ENCODE results near the gene THAP9. TPM values are rescaled to one million over a fixed set of nuclear protein-coding genes. Genes with fewer than 3 reads are reported as not detected.

The THAP9 gene
- total and polyA plus RNA-seq, 4 donors: 2.0 to 13.6 (median 3.1) TPM

- peak; percentile 0 for ATAC-seq (ENCODE audit: insufficient read depth, low FRiP score)
- 0 to 1% methylated on average over 14 of the region's 14 CpGs for WGBS, 2 donors
- peak overlapping the region; percentile 88 to 94 for H3K27ac ChIP-seq (ENCODE audit: low read depth in 1 of 2, low read length in 1 of 2)
- H3K9ac ChIP-seq (ENCODE audit: insufficient read depth in 1 of 2, low read length in 2 of 2): peak overlapping the region; percentile 89 to 93
- TF ChIP-seq CTCF (IDR thresholded peaks at IDR 0.05; ENCODE audit: control extremely low read depth, extremely low read depth): no peak
- H3K4me1 ChIP-seq (ENCODE audit: control insufficient read depth in 5 of 5, insufficient read depth in 5 of 5, low read length in 5 of 5): peaks cover 0 to 32% (median 3%) of the 10 kb centered on the region in 5 donors
- no peaks in the 10 kb centered on the region for H3K9me3 ChIP-seq (ENCODE audit: control insufficient read depth in 4 of 4, insufficient read depth in 3 of 4, low read length in 3 of 4)
- peaks cover 0 to 6% (median 1%) of the 10 kb centered on the region in 4 donors for H3K36me3 ChIP-seq (ENCODE audit: control insufficient read depth in 4 of 4, insufficient read depth in 4 of 4, low read length in 4 of 4)
- peak overlapping the region; percentile 79 for H3K4me3 ChIP-seq
- DNase-seq: no peak
- no peaks in the 10 kb centered on the region for H3K27me3 ChIP-seq (ENCODE audit: control insufficient read depth in 3 of 3, insufficient read depth in 3 of 3, low read length in 2 of 3)
These were observed 497 bp upstream of the THAP9 start for GRCh38 chr4:82900066-82900410.

GRCh38 chr4:82901183-82901718 lies 716 bp downstream of the THAP9 start:
- TF ChIP-seq CTCF (IDR thresholded peaks at IDR 0.05; ENCODE audit: control extremely low read depth, extremely low read depth): no peak
- peak overlapping the region; percentile 41 for H3K4me3 ChIP-seq

GRCh38 chr4:82903737-82904136 lies 3.2 kb downstream of the THAP9 start:
- Histone ChIP-seq H3K36me3 (ENCODE audit: control insufficient read depth in 4 of 4, insufficient read depth in 4 of 4, low read length in 4 of 4) (peaks cover 0 to 3% (median 2%) of the 10 kb centered on the region in 4 donors), H3K27ac (ENCODE audit: low read depth in 1 of 2, low read length in 1 of 2) (no peak overlapping the region), H3K4me3 (no peak overlapping the region), H3K27me3 (ENCODE audit: control insufficient read depth in 3 of 3, insufficient read depth in 3 of 3, low read length in 2 of 3) (no peaks in the 10 kb centered on the region), H3K9ac (ENCODE audit: insufficient read depth in 1 of 2, low read length in 2 of 2) (no peak overlapping the region), H3K9me3 (ENCODE audit: control insufficient read depth in 4 of 4, insufficient read depth in 3 of 4, low read length in 3 of 4) (no peaks in the 10 kb centered on the region), H3K4me1 (ENCODE audit: control insufficient read depth in 5 of 5, insufficient read depth in 5 of 5, low read length in 5 of 5) (peaks cover 0 to 19% (median 3%) of the 10 kb centered on the region in 5 donors)
- no peak for DNase-seq
- no peak for ATAC-seq (ENCODE audit: insufficient read depth, low FRiP score)
- TF ChIP-seq CTCF (IDR thresholded peaks at IDR 0.05; ENCODE audit: control extremely low read depth, extremely low read depth): no peak
- WGBS, 2 donors: 86 to 90% methylated on average over 5 of the region's 5 CpGs

More at GRCh38 chr4:82901183-82901718, 716 bp downstream of the THAP9 start:
- peak overlapping the region; percentile 94 to 97 for H3K27ac ChIP-seq (ENCODE audit: low read depth in 1 of 2, low read length in 1 of 2)
- H3K36me3 ChIP-seq (ENCODE audit: control insufficient read depth in 4 of 4, insufficient read depth in 4 of 4, low read length in 4 of 4): peaks cover 0 to 8% (median under 1%) of the 10 kb centered on the region in 4 donors
- peak overlapping the region; percentile 99 to 100 for H3K9ac ChIP-seq (ENCODE audit: insufficient read depth in 1 of 2, low read length in 2 of 2)
- DNase-seq: no peak
- 0% methylated on average over 8 of the region's 8 CpGs for WGBS, 2 donors
- peaks cover 0 to 32% (median 3%) of the 10 kb centered on the region in 5 donors for H3K4me1 ChIP-seq (ENCODE audit: control insufficient read depth in 5 of 5, insufficient read depth in 5 of 5, low read length in 5 of 5)
- ATAC-seq (ENCODE audit: insufficient read depth, low FRiP score): no peak
- no peaks in the 10 kb centered on the region for H3K27me3 ChIP-seq (ENCODE audit: control insufficient read depth in 3 of 3, insufficient read depth in 3 of 3, low read length in 2 of 3)
- no peaks in the 10 kb centered on the region for H3K9me3 ChIP-seq (ENCODE audit: control insufficient read depth in 4 of 4, insufficient read depth in 3 of 4, low read length in 3 of 4)

GRCh38 chr4:82905205-82905604 lies 4.7 kb downstream of the THAP9 start:
- H3K4me1 ChIP-seq (ENCODE audit: control insufficient read depth in 5 of 5, insufficient read depth in 5 of 5, low read length in 5 of 5): peaks cover 0 to 9% (median 0%) of the 10 kb centered on the region in 5 donors
- H3K4me3 ChIP-seq: no peak overlapping the region
- no peaks in the 10 kb centered on the region for H3K27me3 ChIP-seq (ENCODE audit: control insufficient read depth in 3 of 3, insufficient read depth in 3 of 3, low read length in 2 of 3)
- no peak overlapping the region for H3K9ac ChIP-seq (ENCODE audit: insufficient read depth in 1 of 2, low read length in 2 of 2)
- TF ChIP-seq CTCF (IDR thresholded peaks at IDR 0.05; ENCODE audit: control extremely low read depth, extremely low read depth): no peak
- ATAC-seq (ENCODE audit: insufficient read depth, low FRiP score): no peak
- DNase-seq: no peak
- H3K9me3 ChIP-seq (ENCODE audit: control insufficient read depth in 4 of 4, insufficient read depth in 3 of 4, low read length in 3 of 4): no peaks in the 10 kb centered on the region
- 61 to 72% methylated on average over 2 of the region's 2 CpGs for whole genome bisulfite sequencing, 2 donors
- no peak overlapping the region for H3K27ac ChIP-seq (ENCODE audit: low read depth in 1 of 2, low read length in 1 of 2)
- peaks cover 0 to 3% (median 2%) of the 10 kb centered on the region in 4 donors for H3K36me3 ChIP-seq (ENCODE audit: control insufficient read depth in 4 of 4, insufficient read depth in 4 of 4, low read length in 4 of 4)

All from lung (tissue), 12 donors.